Stomach (tissue), 9 donors: ENCODE measurements around the gene NUP93. TPM values are rescaled to one million over a fixed set of nuclear protein-coding genes. Genes with fewer than 3 reads are reported as not detected.

ENCODE experiments used
- DNase-seq, 2 donors: peaks; one replicate each; pipeline versions ENCODE4 v3.0.0 to v3.0.0-alpha.2; 2013 to 2019
- H3K27ac ChIP-seq, 5 donors: fragments of 200-600 bp in 4 of 5; sonication (generic) in 4 of 5; one replicate each; pipeline ENCODE4 v1.5.1; 2013 to 2019; ENCODE audit warnings: mild to moderate bottlenecking in 1 of 5, moderate library complexity in 1 of 5
- H3K27me3 ChIP-seq, 3 donors: fragments of 200-600 bp; sonication (generic); one replicate each; pipeline ENCODE4 v1.5.1; 2017 to 2019; ENCODE audit warnings: mixed run types in 1 of 3
- H3K36me3 ChIP-seq, 4 donors: fragments of 200-600 bp; sonication (generic); 1 replicate in 3 of 4; 2 replicates in 1 of 4; pipeline ENCODE4 v1.5.1; 2016 to 2019
- H3K4me1 ChIP-seq, 4 donors: fragments of 200-600 bp; sonication (generic); one replicate each; pipeline ENCODE4 v1.5.1; 2016 to 2019
- H3K4me3 ChIP-seq, 4 donors: fragments of 200-600 bp; sonication (generic) in 3 of 4; one replicate each; pipeline ENCODE4 v1.5.1; 2016 to 2019; ENCODE audit warnings: mild to moderate bottlenecking in 1 of 4
- H3K9me3 ChIP-seq, 4 donors: fragments of 200-600 bp; sonication (generic); one replicate each; pipeline ENCODE4 v1.5.1; 2016 to 2019
- CTCF ChIP-seq, 7 experiments: fragments of 450-650 bp in 4 of 7; fragments of 200-600 bp in 3 of 7; sonication (generic) in 3 of 7; IDR thresholded peaks; one replicate each; pipeline ENCODE4 v1.5.1; 2016 to 2019; ENCODE audit warnings: antibody characterized with exemption in 7 of 7, control low read depth in 2 of 7, mild to moderate bottlenecking in 1 of 7
- EP300 ChIP-seq: sonication (generic); formaldehyde crosslinking; IDR thresholded peaks from one replicate; pipeline ENCODE4 v1.6.1; 2017; ENCODE audit warnings: antibody characterized with exemption
- POLR2A ChIP-seq, 4 donors: fragments of 450-650 bp; IDR thresholded peaks; one replicate each; pipeline ENCODE4 v1.6.1; 2016; ENCODE audit warnings: antibody characterized with exemption in 4 of 4, control low read depth in 2 of 4, mild to moderate bottlenecking in 1 of 4, moderate library complexity in 1 of 4
- POLR2AphosphoS5 ChIP-seq, 3 donors: sonication (generic); formaldehyde crosslinking; IDR thresholded peaks; one replicate each; pipeline ENCODE4 v1.6.1; 2016; ENCODE audit warnings: antibody characterized with exemption in 3 of 3
- WGBS, 5 donors: extraction: QIAGEN DNeasy Blood & Tissue Kit in 3 of 5; methylation state at CpG; one replicate each; pipeline versions ENCODE4 v1.1.5 to v1.1.7; 2013 to 2018; 5-methylcytosine and 5-hydroxymethylcytosine counted together
- intact Hi-C: fragments of 100-400 bp; cut with DNase I; formaldehyde crosslinking; loops from one replicate; pipeline ENCODE4 v1.15.1; 2023; ENCODE audit warnings: low total_unique reads
- polyA plus RNA-seq, 3 donors: library from polyadenylated mRNA; stranded (reverse); fragments of 200-250 nt; gene quantifications; one replicate each; pipeline ENCODE4 v1.2.3, GENCODE V29; 2013
- total RNA-seq, 5 donors: library from RNA; depleted of rRNA; stranded (reverse); fragments of >200 nt; gene quantifications; one replicate each; pipeline versions ENCODE4 v1.1.0 to v1.2.3, GENCODE V29; 2014 to 2016
- donor health status: healthy with polysubstance abuse.
- donor health status: Bipolar disorder and iron deficiency.
- donor health status: healthy.

NUP93 gene
- total and polyA plus RNA-seq, 8 donors, result 26.7 to 184 (median 47.2) TPM

GRCh38 chr16:56812884-56813283, 83.0 kb downstream of the NUP93 start:
- H3K4me3 ChIP-seq, result no peak overlapping the region
- H3K9me3 ChIP-seq, result no peaks in the 10 kb centered on the region
- TF ChIP-seq POLR2A (IDR thresholded peaks at IDR 0.05), result no peak
- TF ChIP-seq CTCF (IDR thresholded peaks at IDR 0.05), result no peak
- TF ChIP-seq POLR2AphosphoS5 (IDR thresholded peaks at IDR 0.05), result no peak
- no peak for TF ChIP-seq EP300
- H3K4me1 ChIP-seq, result peaks cover 0 to 12% (median 8%) of the 10 kb centered on the region in 4 donors
- intact Hi-C loops, result no loop called here
- H3K36me3 ChIP-seq, result peaks cover 0 to 10% (median 5%) of the 10 kb centered on the region in 4 donors
- no peak for DNase-seq
- H3K27me3 ChIP-seq, result no peaks in the 10 kb centered on the region
- H3K27ac ChIP-seq, result no peak overlapping the region

GRCh38 chr16:56814537-56815432, 84.9 kb downstream of the NUP93 start:
- peaks cover 0 to 19% (median 12%) of the 10 kb centered on the region in 4 donors for H3K36me3 ChIP-seq
- H3K9me3 ChIP-seq, result no peaks in the 10 kb centered on the region
- no peak overlapping the region for H3K27ac ChIP-seq
- peak in 1 of 2 donors; percentile 29 for DNase-seq
- peaks cover 0 to 12% (median 8%) of the 10 kb centered on the region in 4 donors for H3K4me1 ChIP-seq
- WGBS, 5 donors, result 73 to 83% (median 80%) methylated on average over 9 of the region's 9 CpGs
- intact Hi-C loops, result no loop called here
- H3K27me3 ChIP-seq, result no peaks in the 10 kb centered on the region
- H3K4me3 ChIP-seq, result no peak overlapping the region
- TF ChIP-seq EP300, result no peak
- no peak for TF ChIP-seq CTCF (IDR thresholded peaks at IDR 0.05)
- TF ChIP-seq POLR2A (IDR thresholded peaks at IDR 0.05), result no peak
- no peak for TF ChIP-seq POLR2AphosphoS5 (IDR thresholded peaks at IDR 0.05)

GRCh38 chr16:56815721-56816120, 85.8 kb downstream of the NUP93 start:
- no peaks in the 10 kb centered on the region for H3K27me3 ChIP-seq
- H3K4me1 ChIP-seq, result peaks cover 0 to 12% (median 8%) of the 10 kb centered on the region in 4 donors
- H3K4me3 ChIP-seq, result no peak overlapping the region
- TF ChIP-seq POLR2AphosphoS5 (IDR thresholded peaks at IDR 0.05) (no peak), CTCF (IDR thresholded peaks at IDR 0.05) (no peak), POLR2A (IDR thresholded peaks at IDR 0.05) (no peak), EP300 (no peak)
- H3K9me3 ChIP-seq, result no peaks in the 10 kb centered on the region
- peaks cover 0 to 19% (median 17%) of the 10 kb centered on the region in 4 donors for H3K36me3 ChIP-seq
- peak in 1 of 2 donors; percentile 15 for DNase-seq
- H3K27ac ChIP-seq, result no peak overlapping the region
- intact Hi-C loops, result no loop called here

GRCh38 chr16:56817056-56817455, 87.1 kb downstream of the NUP93 start:
- Histone ChIP-seq H3K9me3 (no peaks in the 10 kb centered on the region), H3K27me3 (no peaks in the 10 kb centered on the region), H3K36me3 (peaks cover 5 to 31% (median 30%) of the 10 kb centered on the region in 4 donors), H3K27ac (no peak overlapping the region), H3K4me3 (no peak overlapping the region), H3K4me1 (peaks cover 0 to 12% (median 8%) of the 10 kb centered on the region in 4 donors)
- DNase-seq, result no peak
- TF ChIP-seq EP300, result no peak
- no peak for TF ChIP-seq POLR2A (IDR thresholded peaks at IDR 0.05)
- no peak for TF ChIP-seq POLR2AphosphoS5 (IDR thresholded peaks at IDR 0.05)
- TF ChIP-seq CTCF (IDR thresholded peaks at IDR 0.05), result no peak
- intact Hi-C loops, result no loop called here
